HepG2 (cell line): ENCODE data around the gene ZBTB21. TPM values are rescaled to one million over a fixed set of nuclear protein-coding genes. Genes with fewer than 3 reads are reported as not detected.

Source experiments
- ATAC-seq: fragments of 200-7000 bp; cut with Tn5 transposase; 3 replicates; pipeline ENCODE4 v1.9.1; 2020; ENCODE audit warnings: mild to moderate bottlenecking, moderate library complexity
- BruUV-seq: library from RNA; stranded (reverse); fragments of 400-500 nt; replicated peaks from 2 replicates; lab custom pipeline; 2021; lab: Mats Ljungman, UMichigan
- CTCF ChIA-PET: fragments of 300-600 bp; formaldehyde crosslinking; extraction: SDS; loops from one replicate; lab custom pipeline; 2021; ENCODE audit warnings: low total read pairs, inconsistent platforms, low intra/inter-chr PET ratio; lab: Yijun Ruan, JAX
- POLR2A ChIA-PET: fragments of 350-600 bp; sonication (Branson Sonifier 250); formaldehyde crosslinking; loops from one replicate; lab custom pipeline; 2020; ENCODE audit warnings: antibody characterized with exemption, inconsistent platforms; lab: Yijun Ruan, JAX
- DNase-seq: peaks from one replicate; pipeline ENCODE4 v3.0.0-alpha.2; 2015; ENCODE audit warnings: low spot score
- FAIRE-seq: peaks from 3 replicates; lab custom pipeline; 2011; peaks lifted over from hg19 to GRCh38; lab: Jason Lieb, UNC
- H2AFZ ChIP-seq: one replicate; pipeline ENCODE4 v1.6.1; 2011; ENCODE audit warnings: low read length, inconsistent platforms
- H3K27ac ChIP-seq: fragments of 300-600 bp; 3 replicates; pipeline ENCODE4 v1.8.0; 2011; ENCODE audit warnings: mixed run types, mild to moderate bottlenecking, mixed read lengths, low read length, inconsistent platforms; ENCODE audit not compliant: insufficient read depth; ENCODE audit errors: extremely low read length
- H3K27me3 ChIP-seq, 2 experiments: fragments of 200-600 bp in 1 of 2; 2 replicates in 1 of 2; 3 replicates in 1 of 2; pipeline versions ENCODE4 v1.6.0 to v1.8.0; 2011; ENCODE audit warnings: low read length in 2 of 2, mild to moderate bottlenecking in 2 of 2, moderate library complexity in 2 of 2, inconsistent platforms in 1 of 2; ENCODE audit not compliant: insufficient read depth in 2 of 2, control insufficient read depth in 1 of 2
- H3K36me3 ChIP-seq, 2 experiments: fragments of 200-600 bp in 1 of 2; replicated peaks in 1 of 2; 2 replicates in 1 of 2; 3 replicates in 1 of 2; pipeline versions ENCODE4 v1.5.1 to v1.8.0; 2011; ENCODE audit warnings: low read length in 2 of 2, inconsistent platforms in 1 of 2; ENCODE audit not compliant: insufficient read depth in 2 of 2, control insufficient read depth in 1 of 2
- H3K4me1 ChIP-seq: 2 replicates; pipeline ENCODE4 v1.5.1; 2012; ENCODE audit warnings: low read length, inconsistent platforms; ENCODE audit not compliant: insufficient read depth
- H3K4me2 ChIP-seq: 2 replicates; pipeline ENCODE4 v1.6.0; 2011; ENCODE audit warnings: low read depth, low read length, inconsistent platforms
- H3K4me3 ChIP-seq, 3 experiments: fragments of 200-600 bp in 1 of 3; sonication (generic), shearing (Covaris generic) in 1 of 3; replicated peaks in 1 of 3; 2 replicates each; pipeline ENCODE4 v1.5.1; 2011 to 2016; ENCODE audit warnings: low read length in 3 of 3, inconsistent platforms in 2 of 3, low read depth in 2 of 3, mild to moderate bottlenecking in 2 of 3, control low read depth in 1 of 3, mixed read lengths in 1 of 3; ENCODE audit not compliant: insufficient read depth in 1 of 3
- H3K79me2 ChIP-seq: one replicate; pipeline ENCODE4 v1.6.1; 2011; ENCODE audit warnings: low read length, inconsistent platforms; ENCODE audit not compliant: insufficient read depth
- H3K9ac ChIP-seq: 2 replicates; pipeline ENCODE4 v1.6.0; 2011; ENCODE audit warnings: mild to moderate bottlenecking, low read depth, low read length, inconsistent platforms; ENCODE audit not compliant: insufficient read depth
- H3K9me3 ChIP-seq: 2 replicates; pipeline ENCODE4 v1.5.1; 2012; ENCODE audit warnings: mild to moderate bottlenecking, low read length
- H4K20me1 ChIP-seq: 2 replicates; pipeline ENCODE4 v1.6.0; 2011; ENCODE audit warnings: inconsistent platforms, mild to moderate bottlenecking, low read length, moderate library complexity; ENCODE audit not compliant: insufficient read depth
- BCL6 ChIP-seq: IDR thresholded peaks from 2 replicates; pipeline ENCODE4 v1.6.1; 2016; ENCODE audit warnings: missing genetic modification reagents, missing compliant biosample characterization
- DDIT3 ChIP-seq: sonication (generic); formaldehyde crosslinking; IDR thresholded peaks from 2 replicates; pipeline ENCODE4 v1.4.0; 2020; ENCODE audit warnings: mild to moderate bottlenecking, missing genetic modification reagents
- E2F1 ChIP-seq: sonication (generic); formaldehyde crosslinking; IDR thresholded peaks from 2 replicates; pipeline ENCODE4 v1.5.0; 2020; ENCODE audit warnings: missing genetic modification reagents
- GPN1 ChIP-seq: sonication (generic); formaldehyde crosslinking; IDR thresholded peaks from 2 replicates; pipeline ENCODE4 v1.5.1; 2020; ENCODE audit warnings: missing genetic modification reagents, borderline replicate concordance
- HNRNPUL1 ChIP-seq: fragments of 200-400 bp; formaldehyde crosslinking; IDR thresholded peaks from 2 replicates; pipeline ENCODE4 v1.6.1; 2017; ENCODE audit warnings: low read depth, mild to moderate bottlenecking, low read length, moderate library complexity
- NR2F6 ChIP-seq, 2 experiments: IDR thresholded peaks; 2 replicates each; pipeline ENCODE4 v1.6.1; 2016; ENCODE audit warnings: antibody characterized with exemption in 1 of 2, mild to moderate bottlenecking in 1 of 2
- RXRA ChIP-seq: sonication (generic); formaldehyde crosslinking; IDR thresholded peaks from 2 replicates; pipeline ENCODE4 v1.5.1; 2020; ENCODE audit warnings: missing genetic modification reagents
- SNAPC2 ChIP-seq: sonication (generic); formaldehyde crosslinking; IDR thresholded peaks from 2 replicates; pipeline ENCODE4 v1.8.1; 2022; ENCODE audit warnings: mild to moderate bottlenecking, missing genetic modification reagents
- ZBTB7B ChIP-seq: sonication (generic); formaldehyde crosslinking; IDR thresholded peaks from 2 replicates; pipeline ENCODE4 v1.4.0; 2020; ENCODE audit warnings: missing genetic modification reagents
- ZKSCAN1 ChIP-seq: fragments of 150-350 bp; IDR thresholded peaks from 2 replicates; pipeline ENCODE4 v1.6.1; 2014; ENCODE audit warnings: low read length
- ZNF180 ChIP-seq: sonication (generic); formaldehyde crosslinking; IDR thresholded peaks from 2 replicates; pipeline ENCODE4 v1.4.0; 2020; ENCODE audit warnings: low read depth, missing genetic modification reagents, borderline replicate concordance
- ZNF263 ChIP-seq: sonication (generic); formaldehyde crosslinking; IDR thresholded peaks from 2 replicates; pipeline ENCODE4 v1.4.0; 2020; ENCODE audit warnings: missing genetic modification reagents
- ZNF329 ChIP-seq: sonication (generic); formaldehyde crosslinking; IDR thresholded peaks from 2 replicates; pipeline ENCODE4 v1.9.0; 2021; ENCODE audit warnings: low read depth, mild to moderate bottlenecking, missing genetic modification reagents
- ZNF460 ChIP-seq: sonication (generic); formaldehyde crosslinking; IDR thresholded peaks from 2 replicates; pipeline ENCODE4 v1.5.1; 2020; ENCODE audit warnings: missing genetic modification reagents, mild to moderate bottlenecking, borderline replicate concordance
- ZNF670 ChIP-seq: sonication (generic); formaldehyde crosslinking; IDR thresholded peaks from 2 replicates; pipeline ENCODE4 v1.8.0; 2022; ENCODE audit warnings: mild to moderate bottlenecking, missing genetic modification reagents, borderline replicate concordance
- ZNF687 ChIP-seq: sonication (generic); formaldehyde crosslinking; IDR thresholded peaks from 2 replicates; pipeline ENCODE4 v1.5.1; 2020; ENCODE audit warnings: mild to moderate bottlenecking, missing genetic modification reagents, moderate library complexity
- WGBS: methylation state at CpG from one replicate; pipeline ENCODE4 v1.1.6; 2017; ENCODE audit warnings: low lambda C conversion rate; 5-methylcytosine and 5-hydroxymethylcytosine counted together
- in situ Hi-C: cut with HindIII; loops from 2 replicates; pipeline ENCODE4 v1.10.0; 2017; ENCODE audit warnings: low pct_unique_long_range_greater_than_20kb; ENCODE audit not compliant: extremely low pct_ligation_motif_present
- intact Hi-C: fragments of 100-400 bp; cut with micrococcal nuclease; formaldehyde crosslinking; loops from one replicate; pipeline ENCODE4 v1.10.0; 2022; ENCODE audit not compliant: unreplicated experiment
- polyA plus RNA-seq, 8 experiments: library from polyadenylated mRNA; depleted of rRNA in 3 of 8; stranded (reverse) in 7 of 8; unstranded in 1 of 8; fragments of >200 nt; fragmentation: Illumina TruSeq in 4 of 8; extraction: Trizol in 4 of 8; gene quantifications; 2 replicates each; pipeline versions ENCODE4 v1.2.1 to v1.2.3, GENCODE V29; 2011 to 2016; ENCODE audit warnings: low read depth in 4 of 8, missing spikeins in 1 of 8, mixed read lengths in 1 of 8; ENCODE audit not compliant: insufficient read depth in 1 of 8
- total RNA-seq, 5 experiments: library from RNA; depleted of rRNA; stranded (reverse); fragments of >200 nt; fragmentation: Illumina TruSeq; extraction: Trizol; gene quantifications; 2 replicates each; pipeline ENCODE4 v1.2.3, GENCODE V29; 2016; ENCODE audit warnings: low read depth in 1 of 5

Gene ZBTB21
- total and polyA plus RNA-seq, 2 of the 13 experiments (the other 11 are each of a cell fraction or from before 2014, with no cell fraction given), result 4.5 to 6.1 TPM

GRCh38 chr21:41970751-41971653 lies 39.2 kb downstream of the ZBTB21 start:
- peak overlapping the region; percentile 18 for H2AFZ ChIP-seq
- peak; percentile 18 for FAIRE-seq
- POLR2A ChIA-PET, result no interaction called here

More at GRCh38 chr21:41970751-41971653, 39.2 kb downstream of the ZBTB21 start:
- H3K9me3 ChIP-seq, result no peaks in the 10 kb centered on the region
- no peak overlapping the region for H3K27ac ChIP-seq
- H4K20me1 ChIP-seq, result no peaks in the 10 kb centered on the region
- CTCF ChIA-PET, result no interaction called here
- ATAC-seq (peak; percentile 70), DNase-seq (no peak)
- in situ Hi-C loops, result no loop called here
- intact Hi-C loops, result no loop called here
- no peaks in the 10 kb centered on the region for H3K36me3 ChIP-seq
- no TSS peak for BruUV-seq
- TF ChIP-seq HNRNPUL1 (no peak), RXRA (CRISPR knock-in tag) (0 out of 2 replicates have a peak, but pooled peaks have one; percentile 18), ZNF460 (CRISPR knock-in tag) (no peak), E2F1 (no peak), BCL6 (no peak), ZNF670 (CRISPR knock-in tag) (no peak), ZBTB7B (0 out of 2 replicates have a peak, but pooled peaks have one; percentile 20), ZNF329 (CRISPR knock-in tag) (no peak), ZNF180 (no peak), GPN1 (CRISPR knock-in tag) (no peak), DDIT3 (no peak), NR2F6 (IDR thresholded peaks at IDR 0.05) (peak; percentile 14; the same call in 1 of the 2 replicates), NR2F6 (CRISPR knock-in tag; IDR thresholded peaks at IDR 0.05) (no peak), ZKSCAN1 (no peak), ZNF263 (CRISPR knock-in tag) (peak; percentile 94), ZNF687 (peak; percentile 40), SNAPC2 (CRISPR knock-in tag) (no peak)
- peak overlapping the region in 1 of 3 experiments; percentile 60; a peak in 2 of 6 replicates for H3K4me3 ChIP-seq
- peaks cover 0 to 4% of the 10 kb centered on the region in 2 experiments; a peak in 1 of 5 replicates for H3K27me3 ChIP-seq
- H3K4me2 ChIP-seq, result peak overlapping the region; percentile 68
- H3K4me1 ChIP-seq, result peaks cover 53% of the 10 kb centered on the region
- H3K9ac ChIP-seq, result peak overlapping the region; percentile 19; the same call in 1 of the 2 replicates
- 16% methylated on average over 13 of the region's 20 CpGs for WGBS
- no peaks in the 10 kb centered on the region for H3K79me2 ChIP-seq
